HepG2 (cell line): ENCODE measurements around the gene CYYR1. TPM values are rescaled to one million over a fixed set of nuclear protein-coding genes. Genes with fewer than 3 reads are reported as not detected.

Experiments used
- ATAC-seq: fragments of 200-7000 bp; cut with Tn5 transposase; 3 replicates; pipeline ENCODE4 v1.9.1; 2020; ENCODE audit warnings: mild to moderate bottlenecking, moderate library complexity
- BruUV-seq: library from RNA; stranded (reverse); fragments of 400-500 nt; replicated peaks from 2 replicates; lab custom pipeline; 2021; lab: Mats Ljungman, UMichigan
- CTCF ChIA-PET: fragments of 300-600 bp; formaldehyde crosslinking; extraction: SDS; loops from one replicate; lab custom pipeline; 2021; ENCODE audit warnings: low total read pairs, inconsistent platforms, low intra/inter-chr PET ratio; lab: Yijun Ruan, JAX
- POLR2A ChIA-PET: fragments of 350-600 bp; sonication (Branson Sonifier 250); formaldehyde crosslinking; loops from one replicate; lab custom pipeline; 2020; ENCODE audit warnings: antibody characterized with exemption, inconsistent platforms; lab: Yijun Ruan, JAX
- DNase-seq: peaks from one replicate; pipeline ENCODE4 v3.0.0-alpha.2; 2015; ENCODE audit warnings: low spot score
- FAIRE-seq: peaks from 3 replicates; lab custom pipeline; 2011; peaks lifted over from hg19 to GRCh38; lab: Jason Lieb, UNC
- H2AFZ ChIP-seq: one replicate; pipeline ENCODE4 v1.6.1; 2011; ENCODE audit warnings: low read length, inconsistent platforms
- H3K27ac ChIP-seq: fragments of 300-600 bp; 3 replicates; pipeline ENCODE4 v1.8.0; 2011; ENCODE audit warnings: mixed run types, mild to moderate bottlenecking, mixed read lengths, low read length, inconsistent platforms; ENCODE audit not compliant: insufficient read depth; ENCODE audit errors: extremely low read length
- H3K27me3 ChIP-seq, 2 experiments: fragments of 200-600 bp in 1 of 2; 2 replicates in 1 of 2; 3 replicates in 1 of 2; pipeline versions ENCODE4 v1.6.0 to v1.8.0; 2011; ENCODE audit warnings: low read length in 2 of 2, mild to moderate bottlenecking in 2 of 2, moderate library complexity in 2 of 2, inconsistent platforms in 1 of 2; ENCODE audit not compliant: insufficient read depth in 2 of 2, control insufficient read depth in 1 of 2
- H3K36me3 ChIP-seq, 2 experiments: fragments of 200-600 bp in 1 of 2; replicated peaks in 1 of 2; 2 replicates in 1 of 2; 3 replicates in 1 of 2; pipeline versions ENCODE4 v1.5.1 to v1.8.0; 2011; ENCODE audit warnings: low read length in 2 of 2, inconsistent platforms in 1 of 2; ENCODE audit not compliant: insufficient read depth in 2 of 2, control insufficient read depth in 1 of 2
- H3K4me1 ChIP-seq: 2 replicates; pipeline ENCODE4 v1.5.1; 2012; ENCODE audit warnings: low read length, inconsistent platforms; ENCODE audit not compliant: insufficient read depth
- H3K4me2 ChIP-seq: 2 replicates; pipeline ENCODE4 v1.6.0; 2011; ENCODE audit warnings: low read depth, low read length, inconsistent platforms
- H3K4me3 ChIP-seq, 3 experiments: fragments of 200-600 bp in 1 of 3; sonication (generic), shearing (Covaris generic) in 1 of 3; replicated peaks in 1 of 3; 2 replicates each; pipeline ENCODE4 v1.5.1; 2011 to 2016; ENCODE audit warnings: low read length in 3 of 3, inconsistent platforms in 2 of 3, low read depth in 2 of 3, mild to moderate bottlenecking in 2 of 3, control low read depth in 1 of 3, mixed read lengths in 1 of 3; ENCODE audit not compliant: insufficient read depth in 1 of 3
- H3K79me2 ChIP-seq: one replicate; pipeline ENCODE4 v1.6.1; 2011; ENCODE audit warnings: low read length, inconsistent platforms; ENCODE audit not compliant: insufficient read depth
- H3K9ac ChIP-seq: 2 replicates; pipeline ENCODE4 v1.6.0; 2011; ENCODE audit warnings: mild to moderate bottlenecking, low read depth, low read length, inconsistent platforms; ENCODE audit not compliant: insufficient read depth
- H3K9me3 ChIP-seq: 2 replicates; pipeline ENCODE4 v1.5.1; 2012; ENCODE audit warnings: mild to moderate bottlenecking, low read length
- H4K20me1 ChIP-seq: 2 replicates; pipeline ENCODE4 v1.6.0; 2011; ENCODE audit warnings: inconsistent platforms, mild to moderate bottlenecking, low read length, moderate library complexity; ENCODE audit not compliant: insufficient read depth
- IRF1 ChIP-seq: sonication (generic); formaldehyde crosslinking; IDR thresholded peaks from 2 replicates; pipeline ENCODE4 v1.4.0; 2020; ENCODE audit warnings: low read depth, mild to moderate bottlenecking, missing genetic modification reagents
- KLF6 ChIP-seq: IDR thresholded peaks from 2 replicates; pipeline ENCODE4 v1.8.0; 2016; ENCODE audit warnings: missing biosample characterization, missing genetic modification reagents
- MEF2D ChIP-seq: sonication (generic); formaldehyde crosslinking; IDR thresholded peaks from 2 replicates; pipeline ENCODE4 v1.5.1; 2020; ENCODE audit warnings: mild to moderate bottlenecking, missing genetic modification reagents
- PCBP2 ChIP-seq: fragments of 200-400 bp; formaldehyde crosslinking; optimal IDR thresholded peaks from 2 replicates; pipeline ENCODE3; 2018; ENCODE audit warnings: low read length, low read depth; ENCODE audit not compliant: poor library complexity, severe bottlenecking
- RAD21 ChIP-seq: fragments of 450-650 bp; formaldehyde crosslinking; IDR thresholded peaks from 2 replicates; pipeline ENCODE4 v1.5.0; 2020; ENCODE audit warnings: mild to moderate bottlenecking
- RAD51 ChIP-seq: fragments of 450-650 bp; IDR thresholded peaks from 2 replicates; pipeline ENCODE4 v1.6.1; 2016; ENCODE audit warnings: borderline replicate concordance
- RELA ChIP-seq: sonication (generic); formaldehyde crosslinking; IDR thresholded peaks from 2 replicates; pipeline ENCODE4 v1.4.0; 2020; ENCODE audit warnings: missing genetic modification reagents
- REPIN1 ChIP-seq: sonication (generic); formaldehyde crosslinking; IDR thresholded peaks from 2 replicates; pipeline ENCODE4 v1.8.0; 2022; ENCODE audit warnings: missing genetic modification reagents, low read depth, mild to moderate bottlenecking, borderline replicate concordance
- RFX5 ChIP-seq: IDR thresholded peaks from 2 replicates; pipeline ENCODE4 v1.6.1; 2011; ENCODE audit warnings: low read depth, low read length, improper control_type of control experiment
- TAF15 ChIP-seq: fragments of 200-400 bp; formaldehyde crosslinking; IDR thresholded peaks from one replicate; pipeline ENCODE4 v1.6.1; 2018; ENCODE audit warnings: mild to moderate bottlenecking, low read depth, low read length; ENCODE audit not compliant: poor library complexity, severe bottlenecking
- TBX3 ChIP-seq: fragments of 450-650 bp; IDR thresholded peaks from 2 replicates; pipeline ENCODE4 v1.6.1; 2017; ENCODE audit warnings: antibody characterized with exemption, mild to moderate bottlenecking, inconsistent platforms, borderline replicate concordance
- TRIM22 ChIP-seq: fragments of 450-650 bp; IDR thresholded peaks from 2 replicates; pipeline ENCODE4 v1.6.1; 2017
- ZBTB25 ChIP-seq: IDR thresholded peaks from 2 replicates; pipeline ENCODE4 v1.6.1; 2018; ENCODE audit warnings: missing genetic modification reagents
- ZFP82 ChIP-seq: sonication (generic); formaldehyde crosslinking; IDR thresholded peaks from 2 replicates; pipeline ENCODE4 v1.5.1; 2020; ENCODE audit warnings: mild to moderate bottlenecking, missing genetic modification reagents, borderline replicate concordance
- ZNF292 ChIP-seq: sonication (generic); formaldehyde crosslinking; IDR thresholded peaks from 2 replicates; pipeline ENCODE4 v1.8.1; 2022; ENCODE audit warnings: mild to moderate bottlenecking, low read depth, missing genetic modification reagents, borderline replicate concordance
- ZNF781 ChIP-seq: sonication (generic); formaldehyde crosslinking; IDR thresholded peaks from 2 replicates; pipeline ENCODE4 v1.5.1; 2020; ENCODE audit warnings: borderline replicate concordance, mild to moderate bottlenecking, missing genetic modification reagents; ENCODE audit errors: not compliant biosample characterization
- ZNF83 ChIP-seq: sonication (generic); formaldehyde crosslinking; IDR thresholded peaks from 2 replicates; pipeline ENCODE4 v1.4.0; 2020; ENCODE audit warnings: missing genetic modification reagents, mild to moderate bottlenecking, borderline replicate concordance
- ZSCAN12 ChIP-seq: sonication (generic); formaldehyde crosslinking; IDR thresholded peaks from 2 replicates; pipeline ENCODE4 v1.9.0; 2021; ENCODE audit warnings: mild to moderate bottlenecking, missing genetic modification reagents
- ZSCAN25 ChIP-seq: sonication (generic); formaldehyde crosslinking; IDR thresholded peaks from 2 replicates; pipeline ENCODE4 v1.8.0; 2022; ENCODE audit warnings: mild to moderate bottlenecking, missing genetic modification reagents
- WGBS: methylation state at CpG from one replicate; pipeline ENCODE4 v1.1.6; 2017; ENCODE audit warnings: low lambda C conversion rate; 5-methylcytosine and 5-hydroxymethylcytosine counted together
- in situ Hi-C: cut with HindIII; loops from 2 replicates; pipeline ENCODE4 v1.10.0; 2017; ENCODE audit warnings: low pct_unique_long_range_greater_than_20kb; ENCODE audit not compliant: extremely low pct_ligation_motif_present
- intact Hi-C: fragments of 100-400 bp; cut with micrococcal nuclease; formaldehyde crosslinking; loops from one replicate; pipeline ENCODE4 v1.10.0; 2022; ENCODE audit not compliant: unreplicated experiment
- polyA plus RNA-seq, 8 experiments: library from polyadenylated mRNA; depleted of rRNA in 3 of 8; stranded (reverse) in 7 of 8; unstranded in 1 of 8; fragments of >200 nt; fragmentation: Illumina TruSeq in 4 of 8; extraction: Trizol in 4 of 8; gene quantifications; 2 replicates each; pipeline versions ENCODE4 v1.2.1 to v1.2.3, GENCODE V29; 2011 to 2016; ENCODE audit warnings: low read depth in 4 of 8, missing spikeins in 1 of 8, mixed read lengths in 1 of 8; ENCODE audit not compliant: insufficient read depth in 1 of 8
- total RNA-seq, 5 experiments: library from RNA; depleted of rRNA; stranded (reverse); fragments of >200 nt; fragmentation: Illumina TruSeq; extraction: Trizol; gene quantifications; 2 replicates each; pipeline ENCODE4 v1.2.3, GENCODE V29; 2016; ENCODE audit warnings: low read depth in 1 of 5
- TF ChIP-seq, protein P1 (sequence below): sonication (generic); formaldehyde crosslinking; IDR thresholded peaks from 2 replicates; pipeline ENCODE4 v1.5.0; 2020; ENCODE audit warnings: mild to moderate bottlenecking, missing genetic modification reagents

The CYYR1 gene
- total and polyA plus RNA-seq, 2 of the 13 experiments (the other 11 are each of a cell fraction or from before 2014, with no cell fraction given): not detected

DNA sequence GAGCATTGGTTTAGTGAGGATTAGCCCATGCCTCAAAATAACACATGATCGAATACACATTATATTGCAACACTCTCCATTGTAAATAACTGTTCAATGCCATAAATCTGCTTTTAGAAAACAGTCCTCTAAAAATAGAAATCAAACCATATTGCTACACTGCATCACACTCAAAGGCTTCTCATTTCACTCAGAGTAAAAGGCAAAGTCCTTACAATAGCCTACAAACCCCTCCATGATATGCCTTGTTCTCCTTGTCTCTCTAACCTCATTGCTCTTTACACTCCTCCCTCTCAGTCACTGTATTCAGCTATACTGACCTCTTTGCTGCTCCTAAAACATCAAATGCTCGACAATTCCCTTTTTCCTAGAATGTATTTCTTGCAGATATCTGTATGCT is 64.2 kb downstream of the CYYR1 start:
- intact Hi-C loops: no loop called here
- Histone ChIP-seq H3K9ac (no peak overlapping the region), H3K27ac (no peak overlapping the region), H2AFZ (no peak overlapping the region), H4K20me1 (no peaks in the 10 kb centered on the region), H3K4me2 (no peak overlapping the region), H3K27me3 (no peaks in the 10 kb centered on the region), H3K4me1 (no peaks in the 10 kb centered on the region), H3K4me3 (no peak overlapping the region), H3K9me3 (peaks cover 84% of the 10 kb centered on the region), H3K79me2 (no peaks in the 10 kb centered on the region), H3K36me3 (no peaks in the 10 kb centered on the region)
- ChIA-PET CTCF (no interaction called here), POLR2A (no interaction called here)
- no peak for FAIRE-seq
- BruUV-seq: no TSS peak
- DNase-seq: no peak
- 0% methylated on average over 2 of the region's 2 CpGs for WGBS
- no peak for TF ChIP-seq RELA (CRISPR knock-in tag)
- TF ChIP-seq ZNF292 (CRISPR knock-in tag): no peak
- no peak for TF ChIP-seq TRIM22
- TF ChIP-seq ZFP82 (CRISPR knock-in tag): no peak
- TF ChIP-seq TBX3: no peak
- TF ChIP-seq PCBP2: no peak
- TF ChIP-seq IRF1 (CRISPR knock-in tag): no peak
- TF ChIP-seq, protein P1, sequence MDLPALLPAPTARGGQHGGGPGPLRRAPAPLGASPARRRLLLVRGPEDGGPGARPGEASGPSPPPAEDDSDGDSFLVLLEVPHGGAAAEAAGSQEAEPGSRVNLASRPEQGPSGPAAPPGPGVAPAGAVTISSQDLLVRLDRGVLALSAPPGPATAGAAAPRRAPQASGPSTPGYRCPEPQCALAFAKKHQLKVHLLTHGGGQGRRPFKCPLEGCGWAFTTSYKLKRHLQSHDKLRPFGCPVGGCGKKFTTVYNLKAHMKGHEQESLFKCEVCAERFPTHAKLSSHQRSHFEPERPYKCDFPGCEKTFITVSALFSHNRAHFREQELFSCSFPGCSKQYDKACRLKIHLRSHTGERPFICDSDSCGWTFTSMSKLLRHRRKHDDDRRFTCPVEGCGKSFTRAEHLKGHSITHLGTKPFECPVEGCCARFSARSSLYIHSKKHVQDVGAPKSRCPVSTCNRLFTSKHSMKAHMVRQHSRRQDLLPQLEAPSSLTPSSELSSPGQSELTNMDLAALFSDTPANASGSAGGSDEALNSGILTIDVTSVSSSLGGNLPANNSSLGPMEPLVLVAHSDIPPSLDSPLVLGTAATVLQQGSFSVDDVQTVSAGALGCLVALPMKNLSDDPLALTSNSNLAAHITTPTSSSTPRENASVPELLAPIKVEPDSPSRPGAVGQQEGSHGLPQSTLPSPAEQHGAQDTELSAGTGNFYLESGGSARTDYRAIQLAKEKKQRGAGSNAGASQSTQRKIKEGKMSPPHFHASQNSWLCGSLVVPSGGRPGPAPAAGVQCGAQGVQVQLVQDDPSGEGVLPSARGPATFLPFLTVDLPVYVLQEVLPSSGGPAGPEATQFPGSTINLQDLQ (CRISPR knock-in tag): no peak
- no peak for TF ChIP-seq RAD51
- no peak for TF ChIP-seq ZNF83
- no peak for TF ChIP-seq TAF15
- TF ChIP-seq ZBTB25 (CRISPR knock-in tag): no peak
- no peak for TF ChIP-seq KLF6 (CRISPR knock-in tag)
- no peak for TF ChIP-seq REPIN1 (CRISPR knock-in tag)
- no peak for TF ChIP-seq RFX5
- no peak for TF ChIP-seq ZNF781 (CRISPR knock-in tag)
- no peak for TF ChIP-seq ZSCAN12 (CRISPR knock-in tag)
- no peak for TF ChIP-seq ZSCAN25
- no peak for TF ChIP-seq MEF2D (CRISPR knock-in tag)
- no peak for TF ChIP-seq RAD21 (CRISPR knock-in tag)
- TF ChIP-seq, all 625 proteins: peak for 0
- no peak for ATAC-seq
- in situ Hi-C loops: no loop called here
